ENCODE data around the gene DUSP7.

The DUSP7 gene, protein sequence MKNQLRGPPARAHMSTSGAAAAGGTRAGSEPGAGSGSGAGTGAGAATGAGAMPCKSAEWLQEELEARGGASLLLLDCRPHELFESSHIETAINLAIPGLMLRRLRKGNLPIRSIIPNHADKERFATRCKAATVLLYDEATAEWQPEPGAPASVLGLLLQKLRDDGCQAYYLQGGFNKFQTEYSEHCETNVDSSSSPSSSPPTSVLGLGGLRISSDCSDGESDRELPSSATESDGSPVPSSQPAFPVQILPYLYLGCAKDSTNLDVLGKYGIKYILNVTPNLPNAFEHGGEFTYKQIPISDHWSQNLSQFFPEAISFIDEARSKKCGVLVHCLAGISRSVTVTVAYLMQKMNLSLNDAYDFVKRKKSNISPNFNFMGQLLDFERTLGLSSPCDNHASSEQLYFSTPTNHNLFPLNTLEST

DNA sequence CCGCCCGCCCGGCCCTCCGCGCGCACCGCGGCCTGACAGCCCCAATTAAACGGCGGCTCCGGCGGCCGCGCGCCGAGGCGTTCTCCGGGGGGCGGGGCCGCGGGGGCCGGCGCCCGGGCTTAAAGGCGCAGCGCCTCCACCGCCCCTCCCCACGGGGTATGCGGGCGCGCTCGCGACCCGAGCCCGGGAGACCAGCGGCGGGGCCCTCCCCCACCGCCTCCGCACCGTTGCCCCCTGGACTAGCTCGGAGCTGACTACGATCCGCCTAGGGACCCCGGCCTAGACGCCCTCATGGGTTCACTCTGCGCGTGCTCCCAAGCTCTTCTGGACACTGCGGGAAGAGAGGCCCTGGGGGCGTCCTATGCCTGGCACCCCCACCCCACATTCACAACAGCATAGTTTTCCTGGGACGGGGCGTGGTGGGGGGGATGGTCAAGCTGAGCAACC is at the start of gene DUSP7:
TSS of gene DUSP7 (minus strand) at position 51 of the 447 bp plus-strand sequence. CDS start 205 bp downstream, outside the sequence.
- DNase-seq = peak; percentile 39 to 58 (median 50)

DNA sequence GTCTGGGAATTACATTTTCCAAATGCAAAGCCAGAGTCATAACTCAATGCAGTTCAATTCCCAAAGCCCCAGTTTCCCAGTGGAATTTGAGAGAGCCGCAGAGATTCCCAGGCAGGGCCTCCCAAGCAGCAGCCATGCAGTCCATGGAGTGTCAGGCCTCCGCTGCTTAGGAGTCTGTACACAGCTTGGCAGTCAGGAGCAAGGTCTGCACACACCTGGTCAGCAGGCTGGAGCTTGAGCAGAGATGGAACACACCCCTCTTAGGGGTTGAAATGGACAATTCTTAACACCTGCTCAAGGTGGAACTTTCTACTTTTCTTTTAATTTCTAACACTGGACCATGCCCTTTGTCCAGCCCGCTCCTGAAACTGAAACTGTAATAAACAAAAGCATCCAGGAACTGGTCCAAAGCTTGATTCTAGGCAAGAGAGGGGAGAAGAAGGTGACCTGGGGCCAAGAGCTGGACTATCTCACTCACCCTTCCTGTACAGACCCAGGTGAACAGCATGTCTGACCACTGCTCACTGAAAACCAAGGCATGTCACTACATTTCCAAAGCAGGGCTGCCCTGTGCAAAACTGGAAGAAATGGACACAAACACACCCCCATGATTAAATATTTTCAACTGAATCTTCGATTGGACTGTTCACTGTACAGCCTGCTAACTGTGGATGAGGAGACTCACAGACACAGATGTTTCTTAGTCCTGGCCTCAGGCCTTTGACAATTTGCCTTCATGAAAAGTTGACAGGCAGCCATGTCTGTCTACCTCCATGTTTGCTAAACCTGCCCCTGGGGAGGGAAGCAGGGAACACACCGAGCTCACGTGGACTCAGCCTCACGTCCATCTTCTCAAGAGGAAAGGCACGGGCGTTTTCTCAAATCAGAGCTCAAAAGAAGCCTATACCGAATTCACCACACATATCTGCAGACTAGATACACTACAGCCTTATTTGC is 48.6 kb upstream of the DUSP7 start:
- no peak for DNase-seq

DNA sequence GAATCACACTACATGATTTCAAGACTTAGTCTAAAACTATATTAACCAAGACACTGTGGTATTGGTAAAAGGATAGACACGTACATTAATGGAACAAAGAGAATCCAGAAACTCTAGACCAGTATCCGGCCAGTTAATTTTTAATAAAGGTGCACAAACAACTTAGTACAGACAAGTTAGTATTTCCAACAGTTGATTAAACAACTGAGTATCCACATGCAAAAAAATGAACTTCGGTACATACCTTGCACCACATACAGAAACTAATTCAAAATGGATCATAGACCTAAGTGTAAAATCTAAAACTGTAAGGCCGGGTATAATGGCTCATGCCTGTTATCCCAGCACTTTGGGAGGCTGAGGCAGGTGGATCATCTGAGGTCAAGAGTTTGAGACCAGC is 46.6 kb upstream of the DUSP7 start:
- no peak for DNase-seq

DNA sequence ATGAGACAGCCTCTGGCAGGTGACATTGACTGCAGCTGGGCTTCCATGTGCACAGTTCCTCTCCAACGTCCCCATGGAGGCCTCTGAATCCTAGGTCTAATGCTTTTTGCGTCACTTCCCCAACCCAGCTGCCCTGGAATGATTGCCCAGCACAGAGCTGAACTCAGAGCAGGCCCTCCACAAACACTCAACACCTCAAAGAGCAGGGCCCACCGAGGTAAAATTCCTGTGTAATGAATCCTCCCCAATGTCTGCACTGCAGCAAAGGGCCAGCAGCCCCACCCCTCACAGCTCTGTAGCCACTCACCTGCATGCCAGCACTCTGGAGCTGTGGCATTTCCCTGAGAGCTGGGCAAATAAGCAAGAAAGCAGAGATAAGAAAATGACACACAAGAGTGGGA is 42.6 kb upstream of the DUSP7 start:
- no peak for DNase-seq

DNA sequence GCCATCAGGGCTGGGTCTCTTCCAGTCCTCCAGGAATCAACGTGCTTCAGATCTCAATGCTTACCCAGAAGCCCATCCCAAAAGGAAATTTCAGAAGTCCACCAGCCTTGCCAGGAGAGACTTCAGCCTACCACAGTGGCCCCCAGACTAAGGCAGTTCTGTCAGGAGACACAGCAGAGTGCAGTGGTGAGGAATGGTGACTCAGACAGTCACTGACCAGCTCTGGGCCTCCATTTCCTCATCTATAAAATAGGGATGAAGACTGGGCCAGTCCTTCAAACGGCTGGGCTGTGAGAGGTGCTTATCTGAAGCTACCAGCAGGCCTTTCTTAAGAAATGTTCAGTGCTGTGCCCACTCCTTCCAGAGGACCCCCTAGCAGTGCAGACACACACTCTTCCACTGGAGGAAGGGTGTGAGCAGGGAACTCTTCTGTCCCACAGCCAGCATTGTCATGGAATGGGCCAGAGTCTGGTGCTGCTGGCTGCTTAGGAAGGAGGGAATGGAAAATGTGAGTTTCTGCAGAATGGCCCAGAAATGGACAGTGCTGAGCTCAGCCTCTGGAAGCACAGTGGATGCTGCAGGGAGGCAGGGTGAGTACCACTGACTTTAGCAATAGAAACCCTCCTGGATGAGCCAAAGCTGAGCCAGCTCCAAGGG is 41.6 kb upstream of the DUSP7 start:
- DNase-seq = no peak

DNA sequence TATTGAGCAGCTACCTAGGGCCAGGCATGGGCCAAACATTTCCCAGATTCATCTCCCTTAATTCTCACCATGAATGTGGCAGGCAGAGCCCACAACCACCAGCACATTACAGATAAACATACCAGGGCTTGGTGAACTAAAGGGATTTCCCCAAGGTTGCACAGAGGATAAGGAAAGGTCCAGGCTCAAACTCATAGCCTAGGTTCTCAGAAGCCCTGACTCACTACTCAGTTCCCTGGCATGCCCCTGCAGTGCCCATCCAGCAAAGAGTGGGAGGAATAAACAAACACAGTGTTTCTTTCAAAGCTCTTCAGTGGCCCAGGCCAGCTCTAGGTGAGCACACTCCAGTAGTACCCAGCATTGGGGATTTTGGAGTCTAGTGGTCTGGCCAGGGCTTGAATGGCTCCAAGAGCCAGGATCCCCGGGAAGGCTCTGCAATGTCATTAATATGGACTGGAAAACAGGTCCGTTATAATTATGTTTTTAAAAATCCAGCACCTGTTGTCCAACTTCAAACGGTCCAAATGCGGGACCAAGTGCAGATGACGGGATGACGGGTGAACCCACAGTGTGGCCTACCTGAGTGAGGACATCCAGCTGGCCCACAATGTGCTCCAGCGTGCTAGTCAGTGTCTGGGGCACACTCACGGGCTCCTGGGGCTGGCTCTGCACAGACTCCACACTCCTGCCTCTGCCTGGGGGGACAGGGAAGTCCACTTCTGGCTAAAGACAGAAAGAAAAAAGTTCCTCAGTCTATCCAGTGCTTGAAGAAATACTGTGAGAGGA is 39.8 kb upstream of the DUSP7 start:
- DNase-seq = no peak

DNA sequence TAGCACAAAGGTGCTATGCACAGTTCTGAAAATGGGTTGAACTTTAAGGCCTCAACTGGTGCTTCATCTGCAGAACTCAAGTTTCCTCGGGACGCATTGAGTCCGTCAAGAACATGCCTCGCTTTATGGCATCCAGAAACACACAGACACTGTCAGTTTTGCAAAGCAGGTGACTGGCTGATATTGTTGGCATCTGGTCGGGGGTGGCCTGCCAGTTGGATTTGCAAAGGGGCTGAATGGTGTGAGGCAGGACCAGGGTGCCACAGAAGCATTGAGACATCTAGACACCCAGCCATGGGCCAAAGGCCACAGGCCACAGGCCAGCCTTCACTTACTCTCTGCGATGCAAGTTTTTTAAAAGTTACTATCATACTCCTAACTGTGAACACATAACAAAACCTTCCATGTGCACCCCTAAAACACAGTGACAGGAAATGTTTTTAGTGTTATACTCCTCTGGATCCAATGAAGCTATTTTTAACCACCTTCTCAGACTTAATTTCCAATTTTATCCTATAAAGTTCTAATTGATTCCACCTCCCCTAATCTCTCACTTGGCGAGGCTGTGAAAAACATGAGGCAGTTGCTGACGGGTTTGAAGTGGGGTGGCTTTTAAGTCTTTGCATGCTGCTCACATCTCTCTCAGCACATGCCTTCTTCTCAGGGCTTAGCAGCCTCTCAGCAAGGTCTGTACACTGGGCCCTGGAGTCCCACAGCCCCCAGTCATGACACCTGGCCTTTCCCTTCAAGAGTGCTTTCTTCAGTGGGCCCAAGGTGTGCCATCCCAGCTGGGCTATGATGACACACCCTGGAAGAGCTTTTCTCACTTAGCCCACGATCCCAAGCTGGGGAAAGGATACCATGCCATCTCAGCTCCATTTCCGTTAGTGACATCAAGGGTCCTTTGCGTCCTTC is 38.5 kb upstream of the DUSP7 start:
- DNase-seq = no peak

DNA sequence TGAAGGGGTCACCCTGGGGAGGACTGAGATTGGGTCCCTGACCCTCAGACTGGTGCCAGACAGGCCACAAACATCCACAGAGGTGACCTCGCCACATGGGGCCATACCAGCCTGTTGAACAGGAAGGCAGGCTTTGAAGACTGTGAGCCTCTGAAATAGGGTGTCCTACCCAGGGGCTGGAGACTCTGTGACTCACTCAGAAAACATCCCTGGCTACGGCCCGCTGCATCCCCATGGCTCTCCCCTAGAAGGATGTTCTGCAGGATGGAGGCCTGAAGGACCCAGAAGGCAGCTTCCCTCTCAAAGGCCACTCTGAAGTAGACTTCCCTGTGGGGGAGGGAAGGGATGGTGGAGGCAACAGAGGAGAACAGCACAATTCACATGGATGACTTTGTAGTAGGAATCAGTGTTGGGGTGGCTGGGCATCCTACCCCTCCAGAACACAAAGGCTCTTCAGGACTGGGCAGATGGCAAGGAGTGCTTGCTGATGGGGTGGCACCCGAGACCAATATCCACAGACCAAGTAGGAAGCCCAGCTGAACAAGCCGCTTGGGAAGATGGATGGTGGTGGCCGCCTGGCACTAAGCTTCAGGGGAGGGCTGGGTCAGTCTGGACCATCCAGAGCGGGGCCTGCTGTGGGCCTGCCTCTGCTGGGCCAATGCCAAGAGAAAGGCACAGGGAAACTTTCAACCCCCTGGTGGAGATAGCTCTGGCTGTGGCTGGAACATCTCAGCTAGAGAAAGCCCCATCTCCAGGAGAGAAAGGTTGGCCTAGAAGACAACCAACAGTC is 37.6 kb upstream of the DUSP7 start:
- no peak for DNase-seq

DNA sequence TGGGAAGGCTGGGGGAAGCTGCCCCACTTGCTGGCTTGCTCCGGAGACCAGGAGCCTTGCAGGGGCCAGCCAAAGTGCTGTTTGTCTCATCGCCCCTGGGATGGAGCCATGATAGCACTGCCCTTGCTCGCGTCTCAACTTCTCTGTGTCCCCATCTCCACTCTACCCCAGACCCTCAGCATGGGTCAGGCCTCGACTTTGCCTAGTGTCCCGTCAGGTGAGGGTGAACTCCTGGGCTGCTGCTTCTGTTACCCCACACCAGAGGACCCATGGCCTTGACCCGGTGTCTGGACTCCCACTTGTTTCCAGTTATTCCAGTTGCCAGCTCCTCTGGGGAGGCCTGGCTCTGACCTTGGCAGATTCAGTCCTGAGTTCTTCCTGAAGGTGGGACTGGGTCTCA is 36.5 kb upstream of the DUSP7 start:
- DNase-seq = no peak

DNA sequence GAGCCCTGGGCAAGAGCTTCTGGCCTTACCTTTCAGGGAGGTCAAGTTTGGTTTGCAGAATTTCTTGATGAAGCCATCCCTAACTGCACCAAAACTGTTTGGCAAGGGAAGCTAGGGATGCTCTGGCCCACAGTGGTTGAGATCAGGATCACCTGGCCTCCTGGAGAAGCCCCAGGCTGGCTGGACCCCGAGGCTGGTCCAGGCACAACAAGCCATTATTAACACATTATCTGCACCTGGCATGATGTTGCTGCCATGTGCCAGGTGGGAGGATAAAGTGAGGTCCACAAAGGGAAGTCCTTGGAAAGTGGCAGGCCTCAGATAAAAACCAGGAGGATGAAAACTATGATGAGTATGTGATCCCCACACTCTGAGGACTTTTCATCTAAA is 35.9 kb upstream of the DUSP7 start:
- no peak for DNase-seq

DNA sequence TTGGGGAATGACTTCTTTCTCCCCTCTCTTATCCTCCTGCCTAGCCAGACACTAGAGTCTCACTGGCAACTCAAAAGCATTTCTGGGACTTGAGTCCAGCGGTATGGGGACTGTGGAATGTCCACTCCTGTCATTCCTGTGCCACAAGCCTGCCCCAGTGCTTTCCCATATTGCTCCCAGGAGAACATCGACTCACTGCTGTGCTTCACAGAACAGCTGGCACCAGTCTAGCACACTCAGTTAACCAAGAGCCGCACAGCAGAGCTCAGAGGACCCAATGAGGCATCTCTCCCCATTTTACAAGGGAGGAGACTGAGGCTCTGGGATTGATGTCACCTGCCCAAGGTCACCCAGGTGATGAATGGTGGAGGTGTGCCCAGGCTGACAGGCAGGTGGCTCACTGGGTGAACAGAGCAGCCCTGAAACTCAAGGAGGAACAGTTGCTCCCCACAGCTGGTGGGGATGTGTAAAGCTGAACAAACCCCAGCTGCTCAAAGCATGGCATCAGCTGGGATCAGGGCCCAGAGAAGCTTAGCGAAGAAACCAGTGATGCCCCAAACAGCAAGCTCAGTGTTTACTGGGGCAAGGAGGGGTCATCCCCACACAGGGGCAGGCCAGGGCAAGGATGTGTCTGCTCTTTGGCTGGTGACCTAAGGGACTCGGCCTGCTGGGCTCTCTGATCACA is 35.4 kb upstream of the DUSP7 start:
- DNase-seq = no peak

DNA sequence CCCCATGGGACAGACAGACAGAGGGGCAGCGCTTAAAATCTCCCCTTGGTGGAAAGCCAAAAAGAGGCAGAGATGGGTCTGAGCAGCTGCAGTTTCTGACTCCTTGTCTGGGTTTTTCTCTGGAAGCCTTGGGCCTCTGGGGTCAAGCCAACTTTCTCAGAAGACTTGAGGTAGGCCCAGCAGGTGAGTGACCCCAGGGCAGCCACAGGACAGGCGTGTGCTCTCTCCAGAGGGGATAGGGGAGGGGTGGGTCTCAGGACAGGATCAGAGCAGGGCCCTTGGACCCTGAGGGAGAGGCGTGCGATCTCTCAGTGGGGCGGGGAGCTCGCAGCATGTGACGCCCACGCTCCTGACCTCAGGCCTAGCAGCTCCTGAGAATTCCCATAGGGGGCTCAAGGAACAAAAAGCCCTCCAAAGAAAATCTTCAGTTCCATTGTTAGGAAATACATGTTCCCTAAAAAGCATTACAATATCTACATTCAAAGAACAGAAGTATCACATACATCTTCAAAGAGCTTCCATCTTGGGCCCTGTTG is 34.6 kb upstream of the DUSP7 start:
- DNase-seq = no peak

DNA sequence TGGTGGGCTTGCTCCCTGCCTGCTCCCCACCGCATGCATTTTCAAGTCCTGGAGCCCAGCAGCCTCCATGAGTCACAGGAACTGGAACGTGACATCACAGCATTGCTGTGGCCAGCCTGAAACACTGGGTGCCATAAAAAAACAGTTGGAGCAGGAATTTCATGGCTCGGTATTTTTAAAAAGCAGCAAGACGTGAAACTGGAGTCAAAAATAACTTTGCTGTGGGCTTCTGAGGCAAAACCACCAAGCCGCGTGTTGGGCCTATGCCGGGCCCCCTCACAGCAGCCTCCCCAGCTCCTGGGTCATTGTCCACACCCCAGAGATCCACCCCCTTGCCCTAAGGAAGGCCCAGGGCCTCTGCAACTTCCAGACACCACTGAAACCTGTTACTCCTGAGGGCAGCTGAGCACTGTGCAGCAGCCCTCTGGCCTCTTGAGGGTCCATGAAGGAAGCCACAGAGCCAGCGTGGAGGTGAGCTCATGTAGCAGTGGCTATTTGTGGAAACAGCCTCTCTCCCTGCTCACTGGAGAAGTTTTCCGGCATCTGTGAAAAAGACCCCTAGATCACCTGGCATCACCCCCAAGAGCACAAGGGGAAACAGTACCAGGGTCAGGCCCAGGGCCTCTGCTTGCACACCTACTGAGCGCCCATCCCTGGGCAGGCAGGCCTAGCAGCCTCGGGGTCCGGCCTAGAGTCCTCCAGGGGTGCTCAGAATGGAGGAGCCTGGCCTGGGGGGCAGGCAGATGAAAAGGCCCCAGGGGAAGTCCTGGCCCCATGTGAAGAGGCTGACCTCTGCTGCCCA is 34.0 kb upstream of the DUSP7 start:
- no peak for DNase-seq

DNA sequence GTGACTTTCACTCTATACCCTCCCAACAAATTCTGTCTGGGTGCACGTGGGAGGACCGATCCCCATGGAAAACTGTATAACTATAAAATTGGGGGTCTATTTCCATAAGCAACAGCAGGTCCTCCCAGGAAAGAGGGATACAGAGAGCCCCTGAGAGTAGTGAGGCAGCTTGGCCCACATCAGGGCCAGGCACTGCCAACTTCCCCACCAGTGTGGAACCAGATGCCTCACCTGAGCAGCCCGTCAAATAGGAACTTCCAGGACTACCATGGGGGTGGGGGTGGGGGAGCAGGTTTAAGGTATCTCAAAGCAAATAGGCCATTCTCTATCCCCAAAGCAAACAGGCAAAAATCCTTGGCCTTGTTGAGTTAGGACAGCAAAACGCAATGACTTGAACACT is 33.3 kb upstream of the DUSP7 start:
- no peak for DNase-seq

DNA sequence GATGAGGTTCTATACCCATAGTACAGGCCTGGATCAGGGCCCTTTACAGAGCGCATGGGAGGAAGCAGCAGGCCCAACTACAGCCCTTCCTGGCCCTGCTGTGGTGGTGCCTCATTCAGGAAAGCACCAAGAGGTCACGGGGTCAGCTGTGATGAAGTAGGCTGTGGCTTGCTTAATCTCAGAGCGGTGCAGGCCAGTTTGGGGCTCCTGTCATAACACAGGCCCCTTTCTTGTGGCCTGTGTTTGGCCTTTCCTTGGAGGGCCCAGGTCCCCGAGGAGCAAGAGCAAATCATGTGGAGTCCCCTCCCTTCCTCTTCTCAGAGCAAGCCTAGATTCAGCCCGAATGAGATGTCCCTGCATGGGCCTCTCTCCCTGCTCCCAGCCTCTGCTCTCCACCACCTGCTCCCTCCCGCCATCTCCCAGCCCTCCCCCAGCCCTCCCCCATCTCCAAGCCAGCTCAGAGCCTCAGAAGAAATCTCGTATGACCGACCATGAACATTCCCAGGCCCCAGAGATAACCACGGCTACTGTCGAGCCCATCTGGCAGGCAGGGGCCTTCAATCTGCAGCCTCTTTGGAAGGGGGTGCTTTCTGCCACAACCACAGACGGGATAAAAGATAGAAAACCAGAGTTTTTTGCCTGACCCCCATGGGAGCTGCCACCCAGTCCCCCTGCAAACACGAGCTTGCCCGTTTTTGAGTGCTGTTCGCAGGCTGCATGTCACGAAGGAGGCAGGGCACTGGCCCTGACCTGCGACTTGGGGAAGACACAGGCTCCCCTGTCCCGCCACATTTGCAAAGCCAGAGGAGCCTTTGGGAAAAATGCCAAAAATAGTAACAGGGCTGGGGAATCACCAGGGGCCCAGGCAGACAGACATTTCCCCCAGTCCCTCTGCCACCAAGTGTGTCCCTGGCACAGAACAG is 32.3 kb upstream of the DUSP7 start:
- no peak for DNase-seq

DNA sequence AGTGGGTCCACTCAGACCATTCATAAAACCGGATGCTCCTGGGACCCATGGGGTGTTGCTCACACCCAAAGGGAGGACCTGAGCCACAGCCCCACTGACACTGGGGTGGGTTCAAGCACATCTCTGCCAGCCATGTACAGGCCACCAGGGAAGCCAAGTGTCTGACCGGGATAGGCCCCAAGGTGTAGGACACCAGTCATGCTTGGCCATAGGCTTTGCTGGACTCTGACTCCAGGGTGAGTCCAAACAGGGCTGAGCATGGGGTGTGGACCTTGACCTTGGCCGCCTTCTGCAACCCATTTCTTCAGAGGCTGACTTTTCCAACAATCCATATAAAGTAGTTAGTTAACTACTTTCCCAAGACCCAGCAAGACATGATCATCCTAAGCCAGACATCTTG is 31.4 kb upstream of the DUSP7 start:
- DNase-seq = no peak

DNA sequence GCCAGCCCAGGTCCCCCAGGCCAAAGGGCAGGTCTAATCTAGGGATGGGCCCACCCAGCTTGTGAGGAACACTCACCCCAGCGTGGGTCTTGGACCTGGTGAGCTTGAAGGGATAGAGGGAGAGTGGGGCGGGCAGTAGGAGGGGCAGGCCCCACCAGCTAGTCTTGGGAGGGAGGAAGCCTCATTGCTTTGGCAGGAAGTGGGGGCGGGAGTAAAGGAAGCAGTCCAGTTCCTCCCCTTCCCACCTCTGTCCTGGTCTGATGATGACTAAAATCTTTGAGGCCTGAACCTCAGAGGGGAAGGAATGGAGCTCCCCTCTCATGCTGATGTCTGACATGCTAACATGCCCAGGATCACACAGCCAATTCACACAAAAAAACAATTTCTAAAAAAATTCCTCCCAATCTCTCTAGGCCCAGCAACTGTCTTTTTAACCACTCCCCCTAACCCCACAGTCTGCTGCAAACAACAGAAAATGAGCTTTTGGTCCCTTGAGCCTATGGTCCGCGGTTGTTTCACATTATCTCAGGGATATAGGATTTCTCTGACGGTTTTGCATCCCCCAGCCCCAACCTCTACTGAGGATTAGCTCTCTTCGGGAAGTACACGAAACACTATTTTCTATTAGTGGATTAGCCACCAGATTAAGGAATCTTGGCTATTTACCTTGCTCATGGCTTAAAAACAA is 30.7 kb upstream of the DUSP7 start:
- DNase-seq = no peak
